PC-3 (cell line): Measurements from ENCODE around the gene AGPAT4.

Source experiments
- EZH2phosphoT487 ChIP-seq: fragments of 300-600 bp; sonication (generic); IDR thresholded peaks from 2 replicates; pipeline ENCODE4 v1.6.1; 2018; ENCODE audit warnings: mild to moderate bottlenecking, antibody characterized with exemption, low read length, borderline replicate concordance
- TF ChIP-seq, protein P1 (sequence below): fragments of 300-600 bp; sonication (generic); conservative IDR thresholded peaks from 2 replicates; pipeline ENCODE4 v1.5.1; 2017; ENCODE audit warnings: antibody characterized with exemption, low read depth, mild to moderate bottlenecking, low read length

DNA sequence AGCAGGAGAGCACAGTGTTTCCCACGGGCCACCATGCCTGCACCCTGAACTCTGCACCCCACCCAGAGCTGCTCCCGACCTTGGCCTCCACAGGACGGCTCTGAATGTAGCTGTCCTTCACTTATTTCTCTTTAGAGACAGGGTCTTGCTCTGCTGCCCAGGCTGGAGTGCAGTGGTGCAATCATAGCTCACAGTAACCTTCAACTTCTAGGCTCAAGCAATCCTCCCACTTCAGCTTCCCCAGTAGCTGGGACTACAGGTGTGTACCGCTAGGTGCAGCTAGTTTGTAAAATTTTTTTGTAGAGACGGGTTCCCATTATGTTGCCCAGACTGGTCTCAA lies 130.9 kb downstream of the AGPAT4 start:
- TF ChIP-seq, protein P1, sequence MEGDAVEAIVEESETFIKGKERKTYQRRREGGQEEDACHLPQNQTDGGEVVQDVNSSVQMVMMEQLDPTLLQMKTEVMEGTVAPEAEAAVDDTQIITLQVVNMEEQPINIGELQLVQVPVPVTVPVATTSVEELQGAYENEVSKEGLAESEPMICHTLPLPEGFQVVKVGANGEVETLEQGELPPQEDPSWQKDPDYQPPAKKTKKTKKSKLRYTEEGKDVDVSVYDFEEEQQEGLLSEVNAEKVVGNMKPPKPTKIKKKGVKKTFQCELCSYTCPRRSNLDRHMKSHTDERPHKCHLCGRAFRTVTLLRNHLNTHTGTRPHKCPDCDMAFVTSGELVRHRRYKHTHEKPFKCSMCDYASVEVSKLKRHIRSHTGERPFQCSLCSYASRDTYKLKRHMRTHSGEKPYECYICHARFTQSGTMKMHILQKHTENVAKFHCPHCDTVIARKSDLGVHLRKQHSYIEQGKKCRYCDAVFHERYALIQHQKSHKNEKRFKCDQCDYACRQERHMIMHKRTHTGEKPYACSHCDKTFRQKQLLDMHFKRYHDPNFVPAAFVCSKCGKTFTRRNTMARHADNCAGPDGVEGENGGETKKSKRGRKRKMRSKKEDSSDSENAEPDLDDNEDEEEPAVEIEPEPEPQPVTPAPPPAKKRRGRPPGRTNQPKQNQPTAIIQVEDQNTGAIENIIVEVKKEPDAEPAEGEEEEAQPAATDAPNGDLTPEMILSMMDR: no peak
- no peak for TF ChIP-seq EZH2phosphoT487
